Stimulated activated CD8-positive, alpha-beta memory T cell treated with anti-CD3 and anti-CD28 coated beads, Interleukin-4, amount 100 ng/mL, for 1 hour (primary cell): ENCODE results near the gene ERCC8.
"Not testable (repeated sequence)": the region's sequence is repeated elsewhere in the genome, so short reads cannot be mapped to it uniquely, and the experiment has no call there.

Source experiments
- DNase-seq, 2 donors: peaks; one replicate each; pipeline ENCODE4 v3.0.0-alpha.2; 2020; ENCODE audit warnings: low read depth in 2 of 2, low spot score in 1 of 2

The ERCC8 gene, protein sequence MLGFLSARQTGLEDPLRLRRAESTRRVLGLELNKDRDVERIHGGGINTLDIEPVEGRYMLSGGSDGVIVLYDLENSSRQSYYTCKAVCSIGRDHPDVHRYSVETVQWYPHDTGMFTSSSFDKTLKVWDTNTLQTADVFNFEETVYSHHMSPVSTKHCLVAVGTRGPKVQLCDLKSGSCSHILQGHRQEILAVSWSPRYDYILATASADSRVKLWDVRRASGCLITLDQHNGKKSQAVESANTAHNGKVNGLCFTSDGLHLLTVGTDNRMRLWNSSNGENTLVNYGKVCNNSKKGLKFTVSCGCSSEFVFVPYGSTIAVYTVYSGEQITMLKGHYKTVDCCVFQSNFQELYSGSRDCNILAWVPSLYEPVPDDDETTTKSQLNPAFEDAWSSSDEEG

GRCh38 chr5:60944904-60945812 lies at the start of gene ERCC8, which contains the start of gene NDUFAF2:
TSS of gene ERCC8 (minus strand) at chr5:60945070. CDS start at chr5:60945008, 62 bp downstream.
TSS of gene NDUFAF2 (plus strand) at chr5:60945205. CDS start at chr5:60945256, 51 bp downstream.
- peak; percentile 62 to 79 for DNase-seq

DNA sequence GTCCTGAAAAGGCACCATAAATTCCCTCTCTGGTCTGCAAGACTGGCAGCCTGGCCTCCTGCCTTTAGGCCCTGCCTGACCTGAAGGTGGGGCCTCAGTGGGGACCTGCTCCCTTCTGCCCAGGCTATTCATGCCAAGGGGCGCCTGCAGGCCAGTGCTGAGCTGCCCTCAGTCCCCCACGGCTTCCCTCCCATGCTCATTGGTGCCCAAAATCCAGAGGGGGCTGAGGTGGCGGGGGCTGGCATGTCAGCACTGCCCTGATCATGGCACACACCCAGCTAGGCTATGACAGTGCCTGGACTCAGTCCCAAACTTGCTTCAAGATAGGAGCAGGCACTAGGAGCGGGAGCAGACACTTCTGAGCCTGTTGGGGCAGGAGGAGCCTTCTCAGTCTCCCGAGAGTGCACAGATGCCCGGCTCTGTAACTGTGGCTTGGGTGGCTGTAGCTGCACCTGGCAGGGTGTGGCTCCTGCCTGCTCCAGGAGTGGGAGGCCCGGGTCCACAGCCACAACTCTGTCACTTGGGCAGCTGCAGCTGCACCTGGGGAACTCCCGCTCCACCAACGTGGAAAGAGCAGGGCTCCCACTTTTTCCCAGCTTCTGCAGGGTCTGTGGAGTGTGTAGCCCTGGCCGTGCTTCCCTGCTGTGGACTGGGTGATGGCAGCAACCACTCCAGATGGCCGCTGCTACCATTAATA lies 49.2 kb upstream of the ERCC8 start:
- no peak for DNase-seq

- no peak for DNase-seq
Measured at GRCh38 chr5:60993425-60993824, 48.6 kb upstream of the ERCC8 start.

DNA sequence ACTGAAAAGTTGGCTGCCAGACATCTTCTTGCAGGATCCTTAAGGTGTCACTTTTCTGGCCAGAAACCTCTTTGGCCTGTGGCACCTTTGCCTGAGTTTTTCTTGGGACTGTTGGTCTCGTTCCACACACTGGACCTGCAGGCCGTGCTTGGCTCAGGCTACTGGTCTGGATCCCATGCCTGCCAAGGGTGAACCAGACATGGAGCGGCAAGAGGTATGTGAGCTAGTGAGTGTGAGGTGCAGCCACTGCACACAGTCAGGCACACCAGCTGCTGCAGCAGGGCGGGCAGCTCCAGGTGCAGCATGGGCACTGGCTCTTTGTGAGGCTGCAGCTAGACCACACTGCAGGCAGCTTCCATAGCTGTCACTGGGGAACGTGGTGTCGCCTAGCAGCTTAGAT lies 48.0 kb upstream of the ERCC8 start:
- DNase-seq: no peak

DNA sequence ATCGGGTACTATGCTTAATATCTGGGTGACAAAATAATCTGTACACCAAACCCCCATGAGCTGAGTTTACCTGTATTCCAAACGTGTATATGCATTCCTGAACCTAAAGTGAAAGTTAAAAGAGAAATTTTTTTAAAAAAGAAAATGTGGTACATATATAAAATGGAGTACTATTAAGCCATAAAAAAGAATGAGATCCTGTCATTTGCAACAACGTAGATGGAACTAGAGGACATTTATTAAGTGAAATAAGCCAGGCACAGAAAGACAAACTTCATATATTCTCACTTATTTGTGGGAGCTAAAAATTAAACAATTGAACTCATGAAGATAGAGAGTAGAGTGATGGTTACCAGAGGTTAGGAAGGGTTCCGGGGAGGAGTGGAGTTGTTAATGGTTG lies 44.9 kb upstream of the ERCC8 start:
- no peak for DNase-seq

DNA sequence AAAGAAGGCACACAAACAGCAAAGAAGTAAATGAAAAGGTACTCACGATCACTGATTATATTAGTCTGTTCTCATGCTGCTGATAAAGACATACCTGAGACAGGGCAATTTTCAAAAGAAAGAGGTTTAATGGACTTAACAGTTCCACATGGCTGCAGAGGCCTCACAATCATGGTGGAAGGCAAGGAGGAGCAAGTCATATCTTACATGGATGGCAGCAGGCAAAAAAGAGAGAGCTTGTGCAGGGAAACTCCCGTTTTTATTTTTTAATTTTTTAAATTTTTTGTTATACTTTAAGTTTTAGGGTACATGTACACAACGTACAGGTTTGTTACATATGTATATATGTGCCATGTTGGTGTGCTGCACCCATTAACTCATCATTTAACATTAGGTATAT lies 37.3 kb upstream of the ERCC8 start:
- DNase-seq: not testable (repeated sequence)

DNA sequence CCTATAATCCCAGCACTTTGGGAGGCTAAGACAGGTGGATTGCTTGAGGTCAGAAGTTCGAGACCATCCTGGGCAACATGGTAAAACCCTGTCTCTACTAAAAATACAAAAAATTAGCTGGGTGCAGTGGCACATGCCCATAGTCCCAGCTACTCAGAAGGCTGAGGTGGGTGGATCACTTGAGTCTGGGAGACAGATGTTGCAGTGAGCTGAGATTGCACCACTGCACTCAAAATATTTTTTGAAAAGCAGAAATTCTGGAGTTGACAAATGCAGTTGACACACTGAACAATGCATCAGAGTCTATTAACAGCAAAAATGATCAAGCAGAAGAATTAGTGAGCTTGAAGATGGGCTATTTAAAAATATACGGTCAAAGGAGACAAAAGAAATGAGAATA lies 35.6 kb upstream of the ERCC8 start:
- no peak for DNase-seq

GRCh38 chr5:60978968-60979367 lies 34.1 kb upstream of the ERCC8 start:
- no peak for DNase-seq

GRCh38 chr5:60977956-60978737 lies 33.3 kb upstream of the ERCC8 start:
- DNase-seq: no peak

DNA sequence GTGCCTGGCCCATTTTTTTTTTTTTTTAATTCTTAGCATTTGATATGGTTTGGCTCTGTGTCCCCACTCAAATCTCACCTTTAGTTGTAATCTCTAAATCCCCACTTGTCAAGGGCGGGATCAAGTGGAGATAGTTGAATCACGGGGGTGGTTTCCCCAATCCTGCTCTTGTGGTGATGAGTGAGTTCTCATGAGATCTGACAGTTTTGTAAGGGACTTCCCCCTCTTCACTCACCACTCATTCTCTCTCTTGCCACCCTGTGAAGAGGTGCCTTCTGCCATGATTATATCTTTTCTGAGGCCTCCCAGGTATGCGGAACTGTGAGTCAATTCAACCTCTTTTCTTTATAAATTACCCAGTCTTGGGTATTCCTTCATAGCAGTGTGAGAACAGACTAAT lies 27.4 kb upstream of the ERCC8 start:
- no peak for DNase-seq

DNA sequence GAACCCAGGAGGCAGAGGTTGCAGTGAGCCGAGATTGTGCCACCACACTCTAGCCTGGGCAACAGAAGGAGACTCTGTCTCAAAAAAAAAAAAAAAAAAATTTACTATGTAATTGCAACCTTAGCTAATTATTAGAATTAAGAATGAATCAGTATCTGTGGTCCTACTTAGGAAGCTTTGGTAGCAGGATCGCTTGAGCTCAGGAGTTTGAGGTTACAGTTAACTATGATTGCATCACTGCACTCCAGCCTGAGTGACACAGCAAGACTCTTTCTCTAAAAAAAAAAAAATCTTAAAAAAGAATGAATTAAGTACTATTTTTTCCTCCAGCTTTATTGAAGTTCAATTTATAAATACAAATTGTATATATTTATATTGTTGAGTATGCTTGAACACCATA lies 16.8 kb upstream of the ERCC8 start:
- no peak for DNase-seq

DNA sequence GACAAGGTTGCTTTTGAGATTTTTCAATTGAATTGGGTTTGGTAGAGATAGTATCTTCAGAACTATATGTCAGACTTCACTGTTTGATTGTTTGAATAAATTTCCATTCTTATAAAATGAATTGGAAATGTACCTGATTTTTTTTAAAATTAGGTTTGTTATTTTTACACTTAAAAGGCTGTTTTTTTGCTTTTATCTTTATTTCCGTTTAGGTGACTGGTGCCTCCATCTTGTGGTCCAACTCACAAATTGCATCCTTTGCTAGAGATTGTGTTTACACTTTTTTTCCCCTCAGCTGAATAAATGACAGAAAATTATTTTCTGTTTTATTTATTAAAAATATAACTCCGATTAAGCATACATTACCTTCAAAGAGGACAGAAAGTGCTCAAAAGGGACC lies 15.7 kb upstream of the ERCC8 start:
- DNase-seq: no peak

DNA sequence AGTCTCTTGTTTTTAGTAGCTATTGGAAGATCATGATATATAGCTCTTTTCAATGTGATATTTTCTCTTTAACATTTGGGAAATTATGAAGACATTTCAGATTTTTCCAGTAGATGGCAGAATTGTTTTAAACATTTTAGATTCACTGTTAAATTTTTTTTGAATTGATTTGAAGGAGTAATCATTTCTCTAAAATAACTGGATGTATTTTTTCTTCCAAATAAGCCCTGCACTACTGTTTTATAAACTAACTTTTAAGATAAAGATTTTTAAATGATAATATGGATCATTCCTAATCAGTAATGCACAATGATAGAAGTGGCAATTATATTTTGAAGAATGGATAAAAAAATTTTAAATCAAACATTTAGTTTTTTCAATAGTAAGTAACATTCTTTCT lies 14.3 kb upstream of the ERCC8 start:
- DNase-seq: no peak

DNA sequence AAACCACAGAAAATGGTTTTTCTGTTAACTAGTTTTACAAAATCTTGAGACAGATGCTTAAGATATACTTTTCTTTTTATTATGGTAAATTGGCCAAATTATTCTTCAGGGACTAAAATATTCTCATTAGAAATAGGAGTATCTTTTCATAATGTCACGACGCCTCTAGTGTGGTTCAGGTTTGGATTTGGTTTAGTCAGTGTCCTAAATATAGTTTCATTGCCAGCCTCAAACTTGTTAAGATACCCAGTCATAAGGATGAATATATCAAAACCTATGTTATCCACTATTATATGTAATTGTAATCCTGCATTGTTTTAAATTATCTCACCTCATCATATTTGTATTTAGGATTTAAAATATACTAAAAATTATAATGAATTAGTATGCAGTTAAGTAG lies 13.8 kb upstream of the ERCC8 start:
- DNase-seq: no peak

DNA sequence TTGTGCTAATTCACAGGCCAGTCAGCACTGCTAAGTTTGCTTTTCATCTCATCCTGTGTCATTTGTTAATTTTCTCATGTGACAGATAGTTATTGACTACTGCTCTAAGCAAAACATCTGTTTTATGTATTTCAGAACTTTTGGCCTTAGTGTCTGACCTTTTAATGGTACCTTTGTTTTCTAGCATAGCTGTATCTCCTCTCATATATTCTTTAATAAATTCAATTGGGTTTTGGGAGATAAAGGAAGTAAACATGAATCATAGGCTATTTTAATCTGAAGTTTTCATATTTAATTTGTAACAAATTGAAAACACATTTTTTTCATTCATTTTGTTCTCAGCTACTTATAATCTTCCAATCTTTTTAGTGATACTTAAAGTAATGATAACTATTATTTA lies 13.2 kb upstream of the ERCC8 start:
- DNase-seq: no peak

- no peak for DNase-seq
Measured at GRCh38 chr5:60955239-60955638, 10.4 kb upstream of the ERCC8 start.

DNA sequence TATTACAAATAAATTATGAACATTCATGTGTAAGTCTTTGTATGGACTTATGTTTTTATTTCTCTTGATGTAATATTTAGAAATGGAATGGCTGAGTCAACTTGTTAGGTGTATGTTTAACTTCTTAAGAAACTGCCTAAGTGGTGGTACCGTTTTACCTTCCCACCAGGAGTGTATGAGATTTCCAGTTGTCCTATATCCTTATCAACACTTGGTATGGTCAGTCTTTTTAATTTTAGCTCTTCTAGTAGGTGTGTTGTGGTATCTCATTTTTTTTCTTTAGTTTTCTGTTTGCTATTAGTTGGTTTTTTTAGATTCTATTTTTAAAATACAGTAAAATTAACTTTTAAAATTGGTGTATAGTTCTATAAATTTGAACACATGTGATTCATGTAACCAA lies 3.9 kb upstream of the ERCC8 start:
- DNase-seq: no peak

DNA sequence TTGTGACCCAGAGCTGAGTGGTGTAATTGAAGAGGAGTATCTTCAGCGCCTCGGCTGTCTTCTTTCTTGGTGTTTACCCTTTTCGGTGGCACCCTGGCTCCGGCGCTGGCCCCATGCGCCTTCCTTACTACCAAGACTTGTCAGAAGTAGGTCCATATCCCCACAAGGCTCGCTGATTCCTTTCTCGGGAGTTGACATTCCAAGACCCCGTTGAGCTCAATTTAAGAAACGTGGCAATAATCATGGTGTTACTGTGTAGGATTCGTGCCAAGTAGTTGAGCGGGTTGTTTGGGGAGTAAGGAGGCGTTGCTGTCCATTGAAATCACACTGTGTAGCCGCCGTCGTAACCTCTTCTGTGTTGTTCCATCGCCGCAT lies 930 bp upstream of the ERCC8 start:
- peak in 1 of 2 donors; percentile 1 for DNase-seq

- DNase-seq: no peak
Measured at GRCh38 chr5:60943624-60944023, 1.2 kb downstream of the ERCC8 start.

GRCh38 chr5:60929024-60929423 lies 15.8 kb downstream of the ERCC8 start:
- DNase-seq: no peak

GRCh38 chr5:60927450-60927849 lies 17.4 kb downstream of the ERCC8 start:
- no peak for DNase-seq
